Smooth muscle cell of the brain vasculature (primary cell): ENCODE measurements around the gene ASCL2.
A peak's percentile ranks its signal among the peaks of the same experiment; 100 is the strongest.

Experiments used
- DNase-seq: peaks from one replicate; pipeline ENCODE4 v3.0.0-alpha.2; 2012; ENCODE audit warnings: low read depth, low spot score

ASCL2 gene

DNA sequence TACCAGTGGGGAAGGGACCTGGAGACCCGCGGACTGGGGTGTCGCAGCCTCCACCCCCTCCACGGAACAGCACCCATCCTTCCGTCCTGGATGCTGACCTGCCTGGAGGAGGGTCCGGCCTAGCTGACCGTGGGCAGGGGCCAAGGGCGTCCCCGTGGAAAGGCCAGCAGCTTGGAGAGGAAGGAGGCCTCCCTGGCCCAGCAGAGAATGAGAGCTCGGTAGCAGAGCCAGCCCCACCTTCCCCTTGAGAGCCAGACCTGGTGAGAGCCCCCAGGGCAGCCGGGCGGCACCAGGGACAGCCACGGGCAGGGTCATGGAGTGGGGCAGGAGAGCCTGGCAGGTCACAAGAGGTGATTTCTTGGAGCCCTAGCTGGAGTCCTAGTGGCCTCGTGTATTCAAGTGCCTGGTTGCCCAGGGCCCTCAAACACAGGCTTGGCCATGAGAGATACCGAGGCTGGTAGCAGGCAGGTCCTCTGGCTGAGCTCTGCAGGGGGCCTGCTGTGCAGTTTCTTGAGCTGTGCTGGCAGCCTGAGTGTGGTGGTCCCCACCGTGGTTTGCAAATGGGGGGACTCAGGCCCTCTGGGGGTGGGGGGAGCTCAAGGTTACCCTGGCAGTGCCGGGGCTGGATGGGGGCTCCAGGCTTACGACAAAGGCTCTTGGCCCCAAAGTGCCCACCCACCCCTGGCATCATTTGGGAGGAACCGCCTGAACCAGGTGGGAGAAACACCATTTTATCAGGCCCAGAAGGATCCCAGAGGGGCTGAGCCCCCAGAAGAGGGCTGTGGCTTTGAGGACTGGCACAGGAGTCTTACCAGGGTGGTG lies 39.1 kb upstream of the ASCL2 start:
- no peak for DNase-seq

- DNase-seq: no peak
Measured at GRCh38 chr11:2308713-2309112, 38.3 kb upstream of the ASCL2 start.

GRCh38 chr11:2307501-2308331 lies 37.3 kb upstream of the ASCL2 start:
- no peak for DNase-seq

DNA sequence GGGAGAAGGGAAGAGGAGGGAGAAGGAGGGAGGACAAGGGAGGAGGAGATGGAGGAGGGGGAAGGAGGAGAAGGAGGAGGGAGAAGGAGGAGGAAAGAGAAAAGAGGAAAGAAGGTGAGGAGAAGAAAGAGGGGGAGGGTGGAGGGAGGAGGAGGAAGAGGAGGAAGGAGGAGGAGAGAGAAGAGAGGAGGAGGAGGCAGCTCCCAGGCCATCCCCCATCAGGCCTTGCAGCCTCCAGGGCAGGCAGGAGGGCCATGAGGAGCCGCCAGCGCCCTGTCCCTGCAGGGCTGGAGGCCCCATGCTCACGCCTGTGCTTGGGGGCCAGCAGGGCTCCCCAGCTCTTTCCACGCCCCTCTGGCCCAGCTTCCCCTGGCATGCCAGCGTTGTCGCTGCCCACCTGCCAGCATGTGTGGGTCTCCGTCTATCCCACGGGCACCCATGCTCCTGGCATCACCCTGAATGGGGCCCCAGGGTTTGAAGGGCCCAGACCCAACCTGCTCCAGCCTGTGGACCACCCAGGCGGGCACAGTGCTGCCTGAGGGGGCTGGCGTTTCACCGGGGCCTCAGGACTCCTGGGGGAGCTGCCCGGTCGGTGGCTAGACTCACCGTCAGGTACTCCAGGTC lies 36.6 kb upstream of the ASCL2 start:
- no peak for DNase-seq

GRCh38 chr11:2306452-2306823 lies 36.0 kb upstream of the ASCL2 start:
- DNase-seq: peak; percentile 50

- no peak for DNase-seq
Measured at GRCh38 chr11:2305788-2306451, 35.5 kb upstream of the ASCL2 start.

DNA sequence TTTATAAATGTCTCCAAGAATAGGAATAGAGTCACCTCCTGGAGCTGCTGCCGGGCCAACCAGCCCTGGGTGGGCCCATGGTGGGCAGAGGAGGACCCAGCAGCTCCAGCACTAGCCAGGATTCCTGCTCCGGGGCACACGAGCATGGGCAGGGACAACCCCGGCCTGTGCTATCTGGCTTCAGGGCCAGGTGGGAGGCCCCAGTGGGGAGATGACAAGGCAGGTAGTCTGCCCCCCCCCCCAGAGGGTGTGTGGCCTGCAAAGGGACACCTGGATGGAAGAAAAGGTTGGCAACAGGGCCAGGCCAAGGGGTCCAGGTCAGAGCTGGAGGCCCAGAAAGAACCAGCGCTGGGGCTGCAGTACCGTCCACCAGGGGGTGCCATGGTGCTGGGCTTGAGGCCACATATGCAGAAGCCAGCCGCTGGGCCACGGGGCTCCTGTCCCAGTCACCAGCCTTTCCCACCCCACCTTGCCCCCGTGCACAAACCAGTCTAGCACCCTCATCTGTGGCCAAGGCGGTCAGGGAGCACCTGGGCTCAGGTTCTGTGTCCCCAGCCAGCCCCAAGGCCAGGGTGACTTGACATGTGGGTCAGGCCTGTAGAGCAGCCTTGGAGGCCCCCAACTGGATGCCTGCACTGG lies 34.9 kb upstream of the ASCL2 start:
- DNase-seq: peak; percentile 40

DNA sequence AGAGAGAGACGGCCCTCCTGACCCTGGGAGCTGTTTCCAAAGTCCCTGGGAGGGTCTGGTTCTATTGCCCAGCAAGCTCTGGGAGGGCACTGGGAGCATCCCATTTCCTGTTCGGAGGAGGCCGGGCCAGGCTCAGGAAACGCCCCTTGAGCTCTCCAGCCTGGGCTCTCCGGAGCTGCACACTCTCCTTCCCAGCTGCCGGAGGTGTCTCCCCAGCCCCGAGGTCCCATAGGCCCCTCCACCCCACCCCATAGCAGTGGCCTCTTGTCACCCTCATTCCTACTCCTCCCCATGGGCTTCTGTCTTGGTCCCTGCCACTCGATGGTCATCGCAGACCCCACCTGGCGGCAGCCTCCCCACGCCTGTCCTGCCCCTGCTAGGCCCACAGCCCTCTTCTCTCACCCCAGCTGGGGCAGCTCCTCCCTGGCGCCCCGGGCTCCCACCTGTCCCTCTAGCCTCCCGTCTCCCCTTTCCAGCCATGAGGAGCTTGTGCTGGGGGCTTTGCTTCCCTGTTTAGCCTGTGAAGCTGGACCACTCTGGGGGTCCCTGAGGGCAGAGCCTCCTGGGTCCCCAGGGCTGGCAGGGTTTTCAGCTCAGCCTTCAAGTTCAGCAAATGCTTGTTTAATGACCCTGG lies 34.2 kb upstream of the ASCL2 start:
- no peak for DNase-seq

DNA sequence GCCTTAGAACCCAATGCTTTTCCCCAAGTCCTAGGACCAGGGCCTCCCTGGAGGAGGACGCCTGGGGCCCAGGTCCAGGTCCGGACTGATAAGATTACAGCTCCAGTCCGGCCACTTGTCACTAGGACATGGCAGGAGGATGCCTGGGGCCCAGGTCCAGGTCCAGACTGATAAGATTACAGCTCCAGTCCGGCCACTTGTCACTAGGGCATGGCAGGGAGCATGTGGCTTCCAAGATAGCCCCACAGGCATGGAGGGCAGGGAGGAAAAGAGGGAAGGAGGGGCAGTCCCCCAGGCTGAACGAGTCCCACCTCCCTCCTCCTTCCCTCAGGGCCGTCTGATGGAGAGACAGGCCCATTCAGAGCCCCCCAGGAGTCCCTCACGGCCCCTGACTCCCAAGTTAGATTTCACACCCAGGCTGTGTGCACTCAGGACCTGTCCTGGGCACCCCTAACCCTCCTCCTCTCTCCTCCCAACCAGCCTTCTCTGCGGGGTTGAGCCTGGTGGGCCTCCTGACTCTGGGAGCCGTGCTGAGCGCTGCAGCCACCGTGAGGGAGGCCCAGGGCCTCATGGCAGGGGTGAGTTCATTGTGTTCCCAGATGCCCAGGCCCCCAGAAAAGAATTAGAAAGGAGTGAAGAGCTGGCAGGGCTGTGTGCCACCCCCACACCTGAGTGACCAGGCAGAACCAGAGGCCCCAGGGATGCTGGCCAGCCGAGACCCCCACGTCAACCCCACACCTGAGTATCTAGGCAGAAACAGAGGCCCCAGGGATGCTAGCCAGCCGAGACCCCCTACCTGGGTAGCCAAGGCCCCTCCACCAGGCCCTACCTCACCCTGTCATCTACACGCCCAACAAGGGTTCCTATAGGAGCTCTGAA lies 33.5 kb upstream of the ASCL2 start:
- no peak for DNase-seq

DNA sequence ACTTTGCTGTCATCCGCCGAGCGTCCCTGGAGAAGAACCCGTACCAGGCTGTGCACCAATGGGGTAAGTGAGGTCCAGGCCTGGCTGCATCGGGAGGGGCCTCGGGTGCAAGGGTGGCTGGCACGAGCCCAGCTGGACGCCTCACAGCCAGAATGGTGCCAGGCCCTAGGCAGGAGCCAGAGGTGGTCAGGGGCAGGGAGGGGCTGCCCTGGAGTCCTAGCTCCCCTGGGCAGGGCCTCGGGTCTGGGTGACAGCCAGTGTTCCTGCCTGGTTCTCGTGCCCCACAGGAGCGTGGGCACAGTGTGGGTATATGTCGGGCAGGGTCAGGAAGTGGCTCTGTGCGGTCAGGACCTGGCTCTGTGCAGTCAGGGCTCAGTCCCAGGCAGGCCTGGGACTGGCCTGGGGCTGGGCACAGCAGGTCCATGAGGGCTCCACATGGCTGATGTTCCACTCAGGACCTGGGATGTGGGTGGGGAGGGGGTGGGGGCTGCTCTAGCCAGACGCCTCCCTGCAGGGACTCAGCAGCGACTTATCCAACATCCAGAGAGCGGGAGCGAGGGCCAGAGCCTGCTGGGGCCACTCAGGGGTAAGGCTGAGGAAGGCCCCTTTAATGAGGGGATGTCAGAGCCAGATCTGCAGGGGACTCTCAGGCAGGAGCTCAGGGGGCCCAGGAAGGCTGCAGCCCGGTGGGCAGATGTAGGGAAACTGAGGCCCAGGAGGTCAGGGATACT lies 32.7 kb upstream of the ASCL2 start:
- no peak for DNase-seq

- DNase-seq: no peak
Measured at GRCh38 chr11:2302306-2302895, 32.0 kb upstream of the ASCL2 start.

DNA sequence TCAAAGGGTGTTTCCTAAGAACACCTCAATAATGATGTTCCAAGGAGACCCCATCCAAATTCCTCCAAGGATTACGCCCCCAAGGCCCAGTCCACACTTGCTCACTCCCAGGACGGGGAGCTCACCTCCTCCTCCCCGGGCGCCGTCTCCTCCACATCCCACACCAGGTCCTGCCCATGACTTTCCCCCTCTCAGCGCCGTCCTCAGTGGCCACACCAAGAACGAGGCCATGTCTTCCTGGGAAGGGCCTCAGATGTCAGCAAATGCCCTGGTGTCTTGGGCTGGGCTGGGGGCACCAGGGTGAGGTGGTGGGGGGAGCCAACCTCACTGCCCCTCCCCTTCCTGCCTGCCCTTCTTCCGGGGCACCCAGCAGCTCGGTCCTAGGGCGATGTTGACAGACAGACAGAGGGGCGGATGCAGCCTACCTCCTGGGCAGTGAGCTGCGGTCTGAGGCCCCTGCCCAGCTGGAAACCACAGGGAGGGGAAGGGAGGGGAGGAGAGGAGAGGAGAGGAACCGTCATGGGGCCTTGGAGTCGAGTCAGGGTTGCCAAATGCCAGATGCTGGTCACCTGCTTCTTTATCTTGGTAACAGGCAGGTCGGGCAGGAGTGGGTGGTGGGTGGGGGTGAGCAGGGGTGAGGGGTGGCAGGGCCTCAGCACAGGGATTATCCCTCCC lies 31.4 kb upstream of the ASCL2 start, which contains the start of the genes C11orf21 and TSPAN32:
C11orf21 (minus strand) TSS at position 288 of the 675 bp plus-strand sequence; CDS start at position 178, 110 bp downstream.
TSPAN32 (plus strand) TSS at position 383 of the 675 bp plus-strand sequence; CDS start at position 520, 137 bp downstream.
- DNase-seq: no peak

- DNase-seq: no peak
Measured at GRCh38 chr11:2300936-2301630, 30.7 kb upstream of the ASCL2 start.

- no peak for DNase-seq
Measured at GRCh38 chr11:2300290-2300935, 30.0 kb upstream of the ASCL2 start.

- no peak for DNase-seq
Measured at GRCh38 chr11:2299773-2300172, 29.4 kb upstream of the ASCL2 start.

- DNase-seq: no peak
Measured at GRCh38 chr11:2298795-2299761, 28.7 kb upstream of the ASCL2 start.
